GM21529 (cell line): ENCODE results near the gene SPINT4.
"Not testable (repeated sequence)": the region's sequence is repeated elsewhere in the genome, so short reads cannot be mapped to it uniquely, and the experiment has no call there.

Source experiments
- ATAC-seq: cut with Tn5 transposase; IDR thresholded peaks from one replicate; pipeline ENCODE4 v1.9.1; 2021; ENCODE audit not compliant: unreplicated experiment

SPINT4 gene

DNA sequence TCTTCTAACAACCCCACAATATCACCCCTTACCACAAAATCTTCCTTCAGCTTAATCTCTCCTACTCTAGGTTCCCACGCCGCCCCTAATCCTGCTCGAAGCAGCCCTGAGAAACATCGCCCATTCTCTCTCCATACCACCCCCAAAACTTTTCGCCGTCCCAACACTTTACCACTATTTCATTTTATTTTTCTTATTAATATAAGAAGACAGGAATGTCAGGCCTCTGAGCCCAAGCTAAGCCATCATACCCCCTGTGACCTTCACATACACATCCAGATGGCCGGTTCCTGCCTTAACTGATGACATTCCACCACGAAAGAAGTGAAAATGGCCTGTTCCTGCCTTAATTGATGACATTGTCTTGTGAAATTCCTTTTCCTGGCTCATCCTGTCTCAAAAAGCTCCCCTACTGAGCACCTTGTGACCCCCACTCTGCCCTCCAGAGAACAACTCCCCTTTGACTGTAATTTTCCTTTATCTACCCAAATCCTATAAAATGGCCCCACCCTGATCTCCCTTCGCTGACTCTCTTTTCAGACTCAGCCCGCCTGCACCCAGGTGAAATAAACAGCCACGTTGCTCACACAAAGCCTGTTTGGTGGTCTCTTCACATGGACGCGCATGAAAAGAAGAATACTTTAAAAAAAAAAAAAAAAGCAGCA is 42.6 kb downstream of the SPINT4 start:
- not testable (repeated sequence) for ATAC-seq

DNA sequence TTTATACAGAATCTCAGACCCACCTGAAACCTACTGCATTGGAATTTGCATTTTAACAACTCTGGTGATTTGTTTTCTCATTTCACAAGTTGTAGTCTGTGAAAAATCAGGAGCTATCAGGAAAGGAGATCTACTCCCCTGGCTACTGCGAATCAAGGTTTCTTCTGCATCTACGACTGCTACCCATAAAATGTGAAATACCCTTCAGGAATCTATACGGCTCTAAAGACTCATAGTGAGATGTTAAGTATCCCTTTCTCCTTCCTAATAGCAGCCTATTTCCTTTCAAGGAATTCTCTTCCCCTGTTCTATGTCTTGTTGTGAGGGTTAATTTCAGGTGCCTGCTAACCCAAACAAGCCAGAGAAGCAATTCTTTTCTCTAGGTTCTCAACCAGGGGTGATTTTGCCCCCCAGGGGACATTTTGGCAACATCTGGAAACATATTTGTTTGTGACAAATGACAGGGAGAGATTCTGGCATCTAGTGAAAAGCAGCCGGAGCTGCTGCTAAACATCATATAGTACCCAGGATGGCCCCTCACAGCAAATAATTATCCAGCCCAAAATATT is 43.2 kb downstream of the SPINT4 start:
- ATAC-seq: no peak

DNA sequence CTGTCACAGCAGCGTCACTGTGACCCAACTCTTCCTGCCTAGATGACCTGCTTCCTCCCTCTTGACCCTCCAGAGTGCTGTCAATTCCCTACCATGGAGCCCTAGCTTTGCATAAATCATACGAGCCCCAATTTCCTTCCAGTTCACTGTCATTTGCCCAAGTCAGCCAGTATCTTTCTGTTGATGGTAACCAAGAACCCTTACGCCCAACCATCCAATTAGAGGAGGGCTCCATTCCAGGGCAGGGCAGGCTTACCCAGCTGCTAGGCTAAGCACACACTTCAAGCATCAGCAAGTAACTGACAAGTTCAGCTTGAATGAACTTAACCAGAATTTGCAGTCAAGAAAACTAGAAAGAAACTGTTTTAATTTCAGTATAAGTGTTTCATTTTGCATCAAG is 43.8 kb downstream of the SPINT4 start:
- ATAC-seq: no peak

DNA sequence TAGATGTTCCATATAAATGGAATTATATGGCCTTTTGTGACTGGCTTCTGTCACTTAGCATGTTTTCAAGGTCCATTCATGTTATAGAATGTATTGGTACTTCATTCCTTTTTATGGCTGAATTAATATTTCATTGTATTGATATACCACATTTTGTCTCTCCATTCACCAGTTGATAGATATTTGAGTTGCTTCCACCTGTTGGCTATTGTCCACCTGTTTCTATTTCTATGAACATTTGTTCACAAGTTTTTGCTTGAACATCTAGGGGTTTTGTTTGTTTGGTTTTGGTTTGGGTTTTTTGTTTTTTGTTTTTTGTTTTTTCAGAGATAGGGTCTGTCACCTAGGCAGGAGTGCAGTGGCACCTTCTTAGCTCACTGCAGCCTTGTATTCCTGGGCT is 46.3 kb downstream of the SPINT4 start:
- no peak for ATAC-seq

DNA sequence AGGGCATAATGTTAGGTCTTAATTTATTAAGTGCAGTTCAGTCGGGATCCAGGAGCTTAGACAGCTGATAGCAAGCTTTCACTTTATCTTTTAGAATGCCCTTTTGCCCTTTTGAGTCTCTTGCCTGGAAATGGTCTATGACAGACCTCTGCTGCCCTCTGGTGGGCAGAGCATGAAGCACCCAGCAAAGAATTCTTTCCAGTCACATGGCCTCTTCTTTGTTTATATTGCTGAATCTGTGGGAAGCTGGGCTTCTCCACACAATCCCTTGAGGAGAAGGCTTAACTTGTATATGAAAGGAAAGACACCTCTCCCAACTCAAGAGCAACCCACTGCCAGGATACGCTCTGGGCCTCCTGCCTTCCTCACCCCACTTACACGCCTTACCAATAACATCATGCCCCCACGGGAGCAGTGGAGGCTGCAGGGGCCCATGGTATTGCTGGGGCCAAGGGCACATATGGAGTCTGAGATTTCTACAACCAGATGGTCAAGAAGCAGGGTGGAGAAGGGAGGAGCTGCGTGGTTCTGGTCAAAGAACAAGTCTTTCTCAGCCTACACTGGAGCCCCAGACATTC is 49.1 kb downstream of the SPINT4 start:
- no peak for ATAC-seq

DNA sequence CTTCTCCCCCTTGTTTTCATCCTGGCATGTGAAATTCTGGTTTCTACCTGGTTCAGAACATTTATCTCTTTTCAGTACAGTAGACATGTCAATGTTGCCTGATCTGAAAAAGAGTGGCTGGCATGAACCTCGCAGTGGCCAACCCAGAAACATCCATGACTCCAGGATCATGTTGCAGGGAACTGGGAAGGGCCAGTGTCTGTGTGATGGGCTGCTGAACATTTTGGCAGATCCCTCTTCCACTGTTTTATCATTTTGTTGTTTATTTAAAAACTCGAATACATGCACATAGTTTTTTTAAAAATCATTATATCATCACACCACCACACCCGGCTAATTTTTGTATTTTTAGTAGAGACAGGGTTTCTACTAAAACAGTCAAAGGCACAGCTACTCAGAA is 50.5 kb downstream of the SPINT4 start:
- no peak for ATAC-seq

DNA sequence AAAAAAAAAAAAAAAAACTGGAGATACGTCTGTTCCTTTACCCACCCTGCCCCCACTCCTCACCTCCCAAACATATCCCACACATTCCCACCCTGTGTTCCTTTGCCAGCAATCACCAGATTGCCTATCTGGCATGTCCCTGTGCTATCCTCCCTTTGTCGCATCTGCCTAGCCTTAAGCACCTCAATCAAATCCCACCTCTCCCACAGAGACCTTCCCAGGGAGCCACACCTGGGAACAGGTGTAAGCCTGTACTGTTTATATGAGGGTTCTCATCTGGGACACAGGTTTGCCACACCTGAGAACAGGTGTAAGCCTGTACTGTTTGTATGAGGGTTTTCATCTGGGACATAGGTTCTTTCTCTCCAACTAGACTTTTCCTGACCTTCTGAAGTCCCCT is 52.8 kb downstream of the SPINT4 start:
- no peak for ATAC-seq

DNA sequence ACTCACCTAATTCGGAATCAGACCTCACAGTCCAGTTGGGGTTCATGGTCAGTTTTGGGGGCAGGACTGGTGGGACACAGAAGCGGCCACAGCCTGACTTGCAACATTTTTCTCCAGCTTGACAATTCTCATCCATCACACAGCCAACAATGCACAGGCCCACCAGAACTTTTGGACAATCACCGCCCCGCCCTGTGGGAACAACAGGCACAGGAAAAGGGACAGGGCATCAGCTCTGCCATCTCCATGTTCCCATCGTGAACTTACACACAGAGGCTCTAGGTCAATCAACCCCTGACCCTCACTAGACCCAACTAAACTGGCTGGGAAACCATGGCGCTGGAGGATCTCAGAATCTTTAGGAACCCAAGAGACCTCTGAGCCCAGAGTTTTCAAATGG is 53.3 kb downstream of the SPINT4 start:
- no peak for ATAC-seq
